SK-N-SH (cell line): Measurements from ENCODE around the gene BBS9.

Source experiments
- RCOR1 ChIP-seq: fragments of 150-350 bp; IDR thresholded peaks from 2 replicates; pipeline ENCODE4 v1.6.1; 2017; ENCODE audit warnings: antibody characterized with exemption, low read length
- TF ChIP-seq, protein P1 (sequence below): IDR thresholded peaks from 2 replicates; pipeline ENCODE4 v1.6.1; 2012; ENCODE audit warnings: mild to moderate bottlenecking, low read depth, low read length, moderate library complexity

DNA sequence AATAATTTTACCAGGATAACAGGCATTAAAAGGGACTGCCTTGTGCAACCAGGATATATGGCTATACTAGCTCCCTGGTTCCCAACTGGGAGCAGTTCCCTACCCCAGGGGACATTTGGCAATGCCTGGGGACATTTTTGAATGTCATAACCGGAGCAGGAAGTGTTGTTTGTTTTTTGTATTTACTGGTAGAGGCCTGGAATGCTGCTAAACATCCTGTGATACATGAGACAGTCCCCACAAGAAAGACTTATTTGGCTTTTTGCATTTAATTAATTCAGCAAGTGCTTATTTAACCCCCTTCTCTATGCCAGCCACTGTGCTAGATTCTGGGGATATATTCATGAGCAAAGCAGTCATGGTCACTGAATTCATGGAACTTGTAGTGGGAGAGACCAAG lies 181.2 kb downstream of the BBS9 start:
- TF ChIP-seq, protein P1, sequence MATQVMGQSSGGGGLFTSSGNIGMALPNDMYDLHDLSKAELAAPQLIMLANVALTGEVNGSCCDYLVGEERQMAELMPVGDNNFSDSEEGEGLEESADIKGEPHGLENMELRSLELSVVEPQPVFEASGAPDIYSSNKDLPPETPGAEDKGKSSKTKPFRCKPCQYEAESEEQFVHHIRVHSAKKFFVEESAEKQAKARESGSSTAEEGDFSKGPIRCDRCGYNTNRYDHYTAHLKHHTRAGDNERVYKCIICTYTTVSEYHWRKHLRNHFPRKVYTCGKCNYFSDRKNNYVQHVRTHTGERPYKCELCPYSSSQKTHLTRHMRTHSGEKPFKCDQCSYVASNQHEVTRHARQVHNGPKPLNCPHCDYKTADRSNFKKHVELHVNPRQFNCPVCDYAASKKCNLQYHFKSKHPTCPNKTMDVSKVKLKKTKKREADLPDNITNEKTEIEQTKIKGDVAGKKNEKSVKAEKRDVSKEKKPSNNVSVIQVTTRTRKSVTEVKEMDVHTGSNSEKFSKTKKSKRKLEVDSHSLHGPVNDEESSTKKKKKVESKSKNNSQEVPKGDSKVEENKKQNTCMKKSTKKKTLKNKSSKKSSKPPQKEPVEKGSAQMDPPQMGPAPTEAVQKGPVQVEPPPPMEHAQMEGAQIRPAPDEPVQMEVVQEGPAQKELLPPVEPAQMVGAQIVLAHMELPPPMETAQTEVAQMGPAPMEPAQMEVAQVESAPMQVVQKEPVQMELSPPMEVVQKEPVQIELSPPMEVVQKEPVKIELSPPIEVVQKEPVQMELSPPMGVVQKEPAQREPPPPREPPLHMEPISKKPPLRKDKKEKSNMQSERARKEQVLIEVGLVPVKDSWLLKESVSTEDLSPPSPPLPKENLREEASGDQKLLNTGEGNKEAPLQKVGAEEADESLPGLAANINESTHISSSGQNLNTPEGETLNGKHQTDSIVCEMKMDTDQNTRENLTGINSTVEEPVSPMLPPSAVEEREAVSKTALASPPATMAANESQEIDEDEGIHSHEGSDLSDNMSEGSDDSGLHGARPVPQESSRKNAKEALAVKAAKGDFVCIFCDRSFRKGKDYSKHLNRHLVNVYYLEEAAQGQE: no peak
- no peak for TF ChIP-seq RCOR1
